ENCODE data around the gene STMN3.
A peak's percentile ranks its signal among the peaks of the same experiment; 100 is the strongest.
"Not testable (repeated sequence)": the region's sequence is repeated elsewhere in the genome, so short reads cannot be mapped to it uniquely, and the experiment has no call there.

STMN3 gene

DNA sequence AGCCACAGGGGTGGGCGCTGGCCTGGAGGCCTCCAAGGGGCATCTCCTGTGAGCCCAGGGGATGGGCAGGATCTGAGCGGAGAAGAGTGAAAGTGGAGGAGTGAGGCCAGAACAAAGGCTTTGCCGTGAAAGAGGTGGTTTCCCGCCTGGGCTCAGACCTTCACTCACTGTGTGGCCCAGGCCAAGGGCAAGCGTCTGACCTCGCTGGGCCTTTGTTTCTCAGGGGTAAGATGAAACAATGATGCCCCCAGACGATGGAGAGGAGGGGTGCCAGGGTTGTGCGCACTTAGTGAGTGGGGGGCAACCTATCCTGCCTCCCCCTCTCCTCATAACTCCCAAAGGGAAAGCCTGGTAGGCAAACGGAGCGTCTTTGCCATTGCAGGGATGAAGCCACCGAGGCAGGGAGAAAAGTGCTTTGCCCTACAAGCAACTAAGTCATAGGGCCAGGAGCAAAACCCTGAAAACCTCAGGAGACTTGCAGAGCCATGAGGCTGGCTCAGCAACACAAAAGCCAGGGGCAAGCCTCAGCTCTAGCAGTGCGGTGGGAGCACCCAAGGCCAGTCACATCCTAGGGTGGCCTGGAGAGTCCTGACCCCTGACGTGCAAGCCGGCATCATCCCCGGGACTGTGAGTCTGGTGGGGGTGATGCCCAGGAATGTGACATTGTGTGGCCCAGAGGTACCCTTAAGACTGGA is 897 bp upstream of the STMN3 start:
- DNase-seq: no peak

DNA sequence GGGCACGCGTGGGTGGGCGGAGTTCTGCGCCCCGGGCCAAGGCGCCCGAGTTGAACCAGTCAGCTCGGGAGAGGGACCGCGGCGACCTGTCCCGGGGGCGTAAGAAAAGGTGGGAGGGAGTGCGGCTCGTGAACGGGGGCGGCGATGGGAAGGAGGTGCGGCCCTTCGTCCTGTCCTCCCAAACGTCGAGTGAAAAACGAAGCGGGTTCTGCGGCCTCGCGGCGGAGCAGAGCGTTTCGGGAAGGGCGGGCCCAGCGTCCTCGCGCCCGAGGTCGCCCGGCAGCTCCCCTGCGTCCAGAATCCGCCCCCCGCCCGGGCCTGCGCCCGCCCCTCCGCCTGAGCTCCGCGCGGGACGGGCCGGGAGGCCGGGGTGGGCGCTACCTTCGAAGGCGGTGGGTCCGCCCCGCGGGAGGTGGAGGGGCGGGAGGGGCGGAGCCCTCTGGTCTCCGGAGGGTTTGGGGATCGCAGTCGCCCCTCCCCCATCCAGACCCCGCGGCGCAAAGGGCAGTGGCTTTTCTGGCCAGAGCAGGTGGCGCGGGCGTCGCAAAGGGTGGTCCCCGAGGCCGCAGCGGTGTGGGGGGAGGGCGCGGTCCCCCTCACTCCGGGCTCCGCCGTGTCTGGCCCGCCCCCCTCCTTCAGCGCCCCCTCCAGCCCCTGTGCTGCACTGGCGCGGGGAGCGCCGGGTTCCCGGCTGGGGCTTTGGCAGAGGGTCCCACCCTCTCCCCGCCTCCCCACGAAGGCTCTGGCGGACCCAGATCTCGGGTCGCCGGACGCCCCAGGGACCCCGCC is 838 bp downstream of the STMN3 start:
- peak in 1 of 2 experiments; percentile 48 for DNase-seq

DNA sequence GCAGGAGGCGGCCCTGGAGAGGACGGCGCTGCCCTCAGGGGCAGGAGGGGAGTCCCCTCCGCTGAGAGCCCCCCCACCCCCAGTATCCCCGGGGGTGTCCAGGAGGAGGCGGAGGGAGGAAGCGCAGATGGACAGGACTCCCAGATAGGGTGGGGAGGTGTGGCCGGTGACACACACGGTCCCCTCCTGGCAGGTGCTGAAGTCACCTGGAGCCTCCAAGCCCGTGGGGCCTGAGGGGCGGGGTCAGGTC is 1.4 kb downstream of the STMN3 start:
- DNase-seq: no peak

DNA sequence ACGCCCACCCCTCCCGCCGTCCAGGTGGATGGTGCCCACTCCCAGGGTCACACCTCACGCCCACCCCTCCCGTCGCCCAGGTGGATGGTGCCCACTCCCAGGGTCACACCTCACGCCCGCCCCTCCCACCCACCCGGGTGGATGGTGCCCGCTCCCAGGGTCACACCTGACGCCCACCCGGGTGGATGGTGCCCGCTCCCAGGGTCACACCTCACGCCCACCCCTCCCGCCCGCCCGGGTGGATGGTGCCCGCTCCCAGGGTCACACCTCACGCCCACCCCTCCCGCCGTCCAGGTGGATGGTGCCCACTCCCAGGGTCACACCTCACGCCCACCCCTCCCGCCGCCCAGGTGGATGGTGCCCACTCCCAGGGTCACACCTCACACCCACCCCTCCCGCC is 2.7 kb downstream of the STMN3 start:
- DNase-seq: not testable (repeated sequence)

DNA sequence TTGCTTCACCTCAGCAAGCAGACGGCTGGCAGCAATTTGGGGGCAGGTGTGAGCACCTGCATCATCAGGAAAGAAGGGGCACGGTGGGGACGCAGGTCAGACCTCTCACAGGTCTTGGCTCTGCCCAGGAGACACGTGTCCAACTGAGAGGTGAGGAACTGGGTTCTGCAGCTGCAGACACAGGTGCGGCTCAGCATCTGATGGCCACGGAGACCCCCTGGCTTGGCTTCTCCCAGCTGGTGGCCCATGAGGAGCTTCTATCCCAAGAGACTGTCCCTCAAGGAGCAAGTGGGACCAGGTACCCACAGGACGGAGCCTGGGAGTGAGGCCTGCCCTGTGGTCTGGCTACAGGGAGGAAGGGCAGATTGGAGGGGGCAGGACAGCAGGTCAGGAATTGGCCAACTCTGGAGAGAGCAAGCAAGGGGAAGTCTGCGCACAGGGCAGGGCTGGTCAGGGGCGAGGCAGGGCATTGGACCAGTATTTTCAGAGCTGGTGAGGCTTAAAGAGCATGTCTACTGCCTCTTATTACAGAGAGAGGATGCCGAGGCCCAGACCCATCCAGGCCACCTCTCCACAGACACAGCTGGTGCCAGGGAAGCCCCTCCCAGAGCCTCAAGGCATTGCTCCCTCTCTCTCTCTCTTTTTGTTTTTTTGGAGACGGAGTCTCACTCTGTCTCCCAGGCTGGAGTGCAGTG is 4.2 kb downstream of the STMN3 start:
- no peak for DNase-seq

DNA sequence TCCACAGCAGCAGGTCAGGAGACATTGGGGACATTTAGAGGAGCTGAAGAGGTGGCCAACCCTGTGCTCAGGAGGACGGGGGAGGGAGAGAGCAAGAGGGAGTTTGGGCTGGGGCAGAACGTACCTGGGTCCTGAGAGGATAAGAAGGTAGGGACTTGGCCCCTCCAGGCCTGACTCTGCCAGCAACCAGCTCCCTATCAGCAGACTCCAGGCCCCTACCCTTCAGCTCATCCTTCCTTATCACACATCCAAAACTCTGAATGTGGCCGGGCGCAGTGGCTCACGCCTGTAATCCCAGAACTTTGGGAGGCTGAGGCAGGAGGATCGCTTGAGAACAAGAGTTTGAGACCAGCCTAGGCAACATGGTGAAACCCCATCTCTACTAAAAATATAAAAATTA is 5.0 kb downstream of the STMN3 start:
- no peak for DNase-seq

DNA sequence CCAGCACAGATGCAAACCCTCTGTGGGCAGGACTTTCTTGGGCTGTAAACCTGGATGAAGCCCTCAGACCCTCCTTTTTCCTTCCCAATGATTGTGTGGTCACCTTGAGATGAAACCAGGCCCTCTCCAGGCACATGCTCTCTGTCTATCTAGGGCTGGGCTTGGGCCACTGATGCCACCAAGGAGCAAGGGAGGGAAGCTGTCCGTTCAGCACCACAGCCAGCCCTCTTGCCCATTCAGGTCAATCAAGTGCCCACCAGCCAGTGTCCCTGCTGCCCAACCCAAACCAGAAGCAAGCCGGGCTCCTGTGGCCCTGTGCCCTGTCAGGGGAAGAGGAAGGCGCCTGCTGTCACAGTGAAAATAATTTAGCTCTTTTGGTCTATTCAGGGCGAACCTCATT is 8.0 kb downstream of the STMN3 start:
- DNase-seq: no peak

DNA sequence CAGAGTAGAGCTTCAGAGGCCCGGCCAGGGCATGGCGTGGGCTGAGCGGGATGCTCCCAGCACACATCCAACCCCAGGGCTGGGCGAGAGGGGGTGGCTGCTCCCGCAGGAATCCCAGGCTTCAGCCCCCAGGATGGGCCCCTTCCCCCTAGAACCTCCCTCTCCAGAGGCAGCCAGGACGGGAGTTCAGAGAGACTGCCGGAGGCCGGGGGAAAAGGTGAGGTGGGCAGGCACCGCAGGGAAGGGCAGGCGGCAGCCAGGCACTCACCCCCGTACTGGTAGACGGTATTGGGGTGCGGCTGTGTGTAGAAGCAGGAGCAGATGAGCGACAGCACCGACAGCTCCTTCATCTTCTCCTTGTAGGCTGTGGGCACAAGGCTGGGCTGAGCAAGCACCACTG is 9.3 kb downstream of the STMN3 start:
- DNase-seq: no peak

DNA sequence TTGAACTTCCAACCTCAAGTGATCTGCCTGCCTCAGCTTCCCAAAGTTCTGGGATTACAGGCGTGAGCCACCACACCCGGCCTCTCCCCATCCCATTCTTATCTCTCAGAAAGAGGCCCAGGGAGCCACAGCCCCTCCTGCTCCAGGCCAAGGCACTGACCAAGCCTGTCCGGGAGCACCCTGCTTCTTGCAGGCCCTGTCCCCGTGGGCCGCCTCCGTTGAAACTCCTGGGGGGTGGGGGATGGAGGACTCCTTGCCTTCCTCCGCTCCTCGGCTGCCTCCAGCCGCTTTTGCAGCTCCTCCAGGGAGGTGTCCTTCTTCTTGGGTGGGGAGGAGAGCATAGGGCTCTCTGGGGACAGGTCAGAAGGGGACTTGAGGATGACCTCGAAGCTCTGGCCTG is 9.7 kb downstream of the STMN3 start:
- no peak for DNase-seq

DNA sequence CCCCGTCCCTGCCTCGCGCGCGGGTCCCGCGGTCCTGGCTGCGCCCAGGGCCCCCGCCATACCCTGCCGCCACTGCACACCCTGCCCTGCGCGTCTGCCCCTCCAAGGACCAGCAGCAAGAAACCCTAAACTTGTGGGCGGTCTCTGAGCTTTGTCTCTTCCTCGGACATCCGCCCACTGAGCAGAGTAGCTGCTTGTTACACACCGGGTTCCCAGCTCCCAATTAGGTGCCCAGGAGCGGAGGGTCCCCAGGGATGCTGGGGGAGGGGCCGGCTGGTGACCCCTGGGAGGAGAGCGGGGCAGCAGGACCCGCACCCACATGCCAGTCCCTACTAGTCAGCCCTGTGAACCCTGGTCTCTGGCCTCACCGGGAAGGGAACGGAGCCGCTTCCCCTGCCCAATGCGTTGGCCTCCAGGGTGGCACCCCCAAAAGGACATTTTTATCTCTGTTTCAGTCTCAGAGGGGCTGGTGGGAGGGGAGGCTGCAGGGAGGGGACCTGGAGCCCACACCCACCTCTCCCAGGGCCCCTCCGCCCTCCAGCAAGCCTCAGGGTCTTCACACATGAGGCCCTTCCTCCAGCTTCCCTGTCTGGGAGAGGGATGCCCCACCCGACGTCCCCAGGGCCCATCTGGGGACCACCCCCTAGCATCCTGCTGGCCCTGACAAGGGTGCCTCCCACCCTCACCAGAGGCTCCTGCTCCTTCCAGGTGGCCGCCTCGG is 10.5 kb downstream of the STMN3 start:
- DNase-seq: no peak

DNA sequence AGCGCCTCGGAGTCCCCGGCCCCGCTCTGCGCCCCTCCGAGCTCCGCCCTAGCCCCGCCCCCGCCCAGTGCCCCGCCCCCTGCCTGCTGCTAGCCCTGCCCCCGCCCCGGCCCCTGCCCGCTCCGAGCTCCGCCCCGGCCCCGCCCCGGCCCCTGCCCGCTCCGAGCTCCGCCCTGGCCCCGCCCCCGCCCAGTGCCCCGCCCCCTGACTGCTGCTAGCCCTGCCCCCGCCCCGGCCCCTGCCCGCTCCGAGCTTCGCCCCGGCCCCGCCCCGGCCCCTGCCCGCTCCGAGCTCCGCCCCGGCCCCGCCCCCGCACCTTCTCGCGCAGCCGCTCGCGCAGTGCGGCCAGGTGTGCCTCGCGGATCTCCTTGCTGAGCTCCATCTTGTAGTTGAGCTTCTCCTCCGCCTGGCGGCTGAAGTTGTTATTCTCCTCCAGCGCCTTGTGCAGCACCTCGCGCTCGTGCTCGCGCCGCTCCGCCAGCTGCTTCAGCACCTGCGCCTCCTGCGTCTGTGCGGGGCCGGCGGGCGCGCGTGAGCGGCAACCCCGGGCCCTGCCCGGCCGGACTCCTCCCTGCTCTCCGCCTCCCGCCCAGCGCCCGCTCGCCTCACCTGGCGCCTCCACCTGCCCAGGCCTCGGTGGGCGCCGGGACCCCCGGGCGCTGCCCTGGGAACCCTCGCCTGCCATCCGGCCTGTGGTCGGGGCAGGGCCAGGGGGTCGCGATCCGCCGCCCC is 11.3 kb downstream of the STMN3 start:
- DNase-seq: peak; percentile 56 to 84

DNA sequence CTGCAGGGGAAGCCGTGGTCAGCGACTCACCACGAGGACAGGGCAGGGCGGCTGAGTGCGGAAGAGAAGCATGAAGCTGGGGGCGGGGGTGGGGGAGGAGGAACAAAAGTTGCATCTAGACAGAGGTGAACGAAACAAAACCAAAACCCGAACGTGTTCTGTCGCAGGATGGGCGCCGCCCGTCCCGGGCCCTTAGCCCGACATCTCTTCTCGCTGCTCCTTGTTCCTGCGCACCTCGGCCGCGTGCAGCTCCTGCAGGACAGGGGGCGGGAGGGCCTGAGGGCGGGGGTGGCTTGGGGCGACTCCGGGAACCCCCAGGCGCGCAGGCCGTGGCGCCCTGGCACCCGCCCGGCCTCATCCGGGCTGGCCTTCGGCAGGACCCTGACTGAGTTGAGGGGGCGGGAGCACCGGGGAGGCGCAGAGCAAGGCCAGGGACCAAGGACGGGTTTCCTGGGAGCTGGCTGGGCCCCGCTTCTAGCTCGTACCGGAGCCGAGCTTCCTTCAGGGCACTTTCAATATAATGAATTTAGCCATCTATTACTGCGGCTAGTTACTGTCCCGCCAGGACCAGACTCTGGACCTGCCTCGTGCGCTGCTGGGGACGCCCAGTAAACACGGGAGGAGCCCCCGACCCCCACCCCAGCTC is 12.0 kb downstream of the STMN3 start:
- no peak for DNase-seq

DNA sequence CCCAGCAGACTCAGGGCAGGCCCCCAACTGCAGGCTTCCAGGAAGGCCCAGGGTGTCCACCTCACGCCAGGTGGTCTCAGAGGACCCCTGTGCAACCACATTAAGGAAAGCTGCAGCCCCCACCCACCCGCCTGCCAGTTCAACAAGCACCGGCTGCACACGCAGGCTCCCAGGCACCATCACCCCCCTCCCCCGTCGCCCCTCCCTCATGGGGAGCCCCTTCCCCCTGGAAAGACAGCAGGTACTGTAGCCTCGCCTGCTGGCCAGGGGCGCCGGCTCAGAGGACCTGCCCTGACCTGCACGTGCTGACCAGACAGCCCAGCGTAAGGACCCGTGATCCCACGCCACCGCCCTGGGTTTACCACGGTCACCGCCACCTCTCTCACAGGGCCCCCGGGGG is 12.5 kb downstream of the STMN3 start:
- not testable (repeated sequence) for DNase-seq

DNA sequence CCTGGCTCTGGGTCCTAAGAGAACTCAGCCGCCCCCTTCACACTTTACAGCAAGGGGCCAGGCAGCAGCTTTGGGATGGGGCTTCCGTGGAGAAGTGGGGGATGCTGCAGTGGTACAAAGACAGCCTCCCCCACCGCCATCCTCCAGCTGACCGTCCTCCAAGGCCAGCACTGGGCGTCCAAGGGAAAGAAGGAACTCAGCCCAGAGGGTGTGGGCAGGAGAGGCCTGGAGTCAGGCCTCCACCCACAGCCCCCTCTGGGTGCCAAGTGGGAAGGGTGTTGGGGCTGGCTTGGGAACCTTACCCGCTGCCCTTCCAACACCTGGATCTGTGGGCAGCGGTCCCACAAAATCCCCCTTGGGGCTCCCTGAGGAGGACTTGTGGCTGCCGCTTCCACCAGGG is 13.1 kb downstream of the STMN3 start:
- DNase-seq: no peak

DNA sequence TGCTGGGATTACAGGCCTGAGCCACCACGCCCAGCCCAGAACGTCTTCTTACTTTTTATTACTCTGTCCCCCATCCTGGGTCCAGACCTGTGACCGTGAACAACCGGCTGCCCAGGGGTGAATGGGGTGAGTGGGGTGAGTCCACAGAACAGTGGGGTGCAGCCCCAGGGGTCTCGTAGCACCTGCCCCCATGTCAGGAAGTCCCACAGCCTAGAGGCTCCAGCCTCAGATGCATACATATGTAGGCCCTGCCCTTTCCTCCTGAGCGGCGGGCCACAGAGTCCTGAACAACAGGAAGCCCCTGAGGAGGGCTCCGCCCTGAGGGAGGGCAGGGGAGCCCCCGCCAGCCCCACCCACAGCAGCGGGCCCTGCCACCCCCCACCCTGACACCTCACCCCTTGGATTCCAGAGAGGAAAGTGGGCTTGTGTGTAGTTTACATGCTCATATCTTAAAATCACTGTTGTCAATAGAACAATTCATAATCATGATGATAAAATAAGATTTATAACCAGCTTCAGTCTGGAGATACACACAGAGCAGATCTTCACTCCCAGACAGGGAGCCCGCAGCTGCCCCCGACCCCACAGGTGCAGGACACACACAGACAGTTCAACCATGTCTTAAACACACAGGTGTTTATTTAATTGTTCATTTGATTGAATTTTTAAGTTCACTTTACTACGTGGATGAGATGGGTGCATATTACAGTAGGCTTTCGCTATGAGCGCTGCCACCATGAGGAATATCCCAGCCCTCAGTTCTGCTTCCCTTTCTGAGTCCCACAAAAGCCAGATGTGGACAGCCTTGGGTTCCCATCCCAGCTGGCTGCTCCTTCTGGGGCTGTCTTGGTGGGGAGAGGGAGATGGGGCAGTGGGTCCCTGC is 13.9 kb downstream of the STMN3 start:
- DNase-seq: no peak

DNA sequence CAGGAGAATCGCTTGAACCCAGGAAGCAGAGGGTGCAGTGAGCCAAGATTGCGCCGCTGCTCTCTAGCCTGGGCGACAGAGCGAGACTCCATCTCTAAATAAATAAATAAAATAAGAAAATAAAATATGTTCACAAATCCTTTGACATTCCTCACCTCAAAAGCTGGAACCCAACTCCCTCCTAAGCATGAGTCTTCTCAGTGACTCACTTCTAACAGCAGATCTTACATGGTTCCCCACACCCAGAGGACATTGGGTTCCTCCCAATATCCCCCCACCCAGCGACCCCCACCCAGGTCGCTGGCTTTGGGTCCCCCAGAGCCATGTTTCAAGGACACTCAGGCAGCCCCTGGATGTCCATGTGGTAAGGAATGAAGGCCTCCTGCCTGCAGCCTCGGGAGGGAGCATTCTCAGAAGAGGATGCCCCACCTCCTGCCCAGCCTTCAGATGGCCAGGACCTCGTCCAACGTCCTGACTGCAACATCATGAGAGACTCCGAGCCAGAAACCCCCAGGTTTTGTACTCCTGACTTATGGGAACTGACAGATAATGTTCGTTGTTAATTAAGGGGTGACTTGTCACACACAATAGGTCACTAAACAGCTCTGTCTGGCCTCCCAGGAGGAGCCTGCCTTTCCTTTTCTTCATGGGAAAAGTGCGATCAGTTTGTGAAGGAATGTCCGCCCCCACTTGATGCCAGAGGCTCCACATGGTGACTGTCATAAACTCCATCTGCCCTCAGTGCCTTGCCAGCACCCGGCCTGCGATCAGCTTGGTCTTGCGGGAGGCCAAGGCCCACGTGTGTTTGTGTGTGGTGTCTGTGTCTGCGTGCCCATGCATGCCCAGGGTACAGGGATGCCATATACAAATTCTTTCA is 16.2 kb downstream of the STMN3 start:
- DNase-seq: no peak

DNA sequence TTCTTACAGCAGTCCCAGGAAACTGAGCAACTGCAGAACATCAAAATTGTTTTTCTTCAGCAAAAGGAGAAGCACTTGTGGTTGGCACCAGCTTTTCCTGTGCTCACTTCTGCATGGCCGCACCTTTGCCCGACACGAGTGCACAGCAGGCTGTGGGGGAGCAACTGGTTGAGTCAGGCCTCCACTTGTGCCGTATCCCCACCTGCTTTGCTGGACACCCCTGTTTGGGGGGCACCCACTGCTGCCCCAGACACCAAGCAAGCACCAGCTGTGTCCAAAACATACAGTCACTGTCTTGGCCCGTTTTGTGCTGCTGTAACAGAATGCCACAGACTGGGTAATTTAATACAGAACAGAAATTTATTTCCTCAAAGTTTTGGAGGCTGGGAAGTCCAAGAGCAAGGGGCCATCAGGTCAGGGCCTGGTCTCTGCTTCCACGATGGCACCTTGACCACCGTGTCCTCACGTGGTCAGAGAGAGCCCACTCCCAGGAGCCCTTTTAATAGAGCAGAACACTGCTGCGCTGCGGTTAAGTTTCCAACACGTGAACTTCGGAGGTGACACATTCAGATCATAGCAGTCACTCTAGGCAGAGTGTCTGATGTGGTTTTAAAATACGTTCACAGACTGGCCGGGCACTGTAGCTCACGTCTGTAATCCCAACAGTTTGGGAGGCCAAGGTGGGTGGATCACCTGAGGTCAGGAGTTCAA is 17.6 kb downstream of the STMN3 start:
- no peak for DNase-seq

DNA sequence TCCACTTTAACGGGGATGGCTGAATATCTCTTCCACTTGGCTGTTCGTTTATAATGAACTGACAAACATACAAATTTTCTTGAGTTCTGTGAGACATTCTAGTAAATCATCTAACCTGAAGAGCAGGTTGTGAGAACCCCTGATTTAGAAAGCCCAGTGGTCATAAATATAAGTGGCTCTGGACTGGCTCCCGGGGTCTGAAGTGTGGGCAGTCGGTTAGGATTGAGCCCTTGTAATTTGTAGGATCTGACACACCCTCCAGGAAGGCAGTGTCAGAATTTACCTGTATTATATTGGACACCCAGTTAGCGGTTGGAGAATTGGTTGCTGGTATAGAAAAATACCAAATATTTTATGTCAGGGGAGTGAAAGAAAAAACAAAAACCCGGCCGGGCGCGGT is 19.5 kb downstream of the STMN3 start:
- no peak for DNase-seq

DNA sequence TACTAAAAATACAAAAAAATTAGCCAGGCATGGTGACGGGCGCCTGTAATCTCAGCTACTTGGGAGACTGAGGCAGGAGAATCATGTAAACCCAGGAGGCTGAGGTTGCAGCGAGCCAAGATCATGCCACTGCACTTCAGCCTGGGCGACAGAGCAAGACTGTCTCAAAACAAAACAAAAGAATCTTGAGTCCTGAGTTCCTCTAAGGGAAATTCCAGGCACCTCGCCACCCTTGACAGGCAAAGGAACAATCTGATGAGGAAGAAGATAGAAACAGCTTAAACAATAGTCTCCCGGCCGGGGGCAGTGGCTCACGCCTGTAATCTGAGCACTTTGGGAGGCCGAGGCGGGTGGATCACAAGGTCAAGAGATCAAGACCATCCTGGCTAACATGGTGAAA is 21.8 kb downstream of the STMN3 start:
- not testable (repeated sequence) for DNase-seq

DNA sequence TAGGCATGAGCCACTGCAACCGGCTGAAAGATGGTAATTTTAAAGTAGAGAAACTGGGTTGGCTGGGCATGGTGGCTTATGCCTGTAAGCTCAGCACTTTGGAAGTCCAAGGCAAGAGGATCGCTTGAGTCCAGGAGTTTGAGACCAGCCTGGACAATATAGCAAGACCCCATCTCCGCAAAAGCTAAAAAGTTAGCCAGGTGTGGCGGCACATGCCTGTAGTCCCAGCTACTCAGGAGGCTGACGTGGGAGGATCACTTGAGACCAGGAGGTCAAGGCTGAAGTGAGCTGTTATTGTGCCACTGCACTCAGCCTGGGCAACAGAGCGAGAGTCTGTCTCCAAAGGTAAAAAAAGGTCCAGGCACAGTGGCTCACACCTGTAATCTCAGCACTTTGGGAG is 22.3 kb downstream of the STMN3 start:
- not testable (repeated sequence) for DNase-seq
